NCI-H345 (cell line): ENCODE results near the gene GYG2.
"Not testable (repeated sequence)": the region's sequence is repeated elsewhere in the genome, so short reads cannot be mapped to it uniquely, and the experiment has no call there.

Source experiments
- DNase-seq: peaks from one replicate; lab custom pipeline; 2025; lab: John Stamatoyannopoulos, UW

GYG2 gene

GRCh38 chrX:2907295-2907694, 78.6 kb downstream of the GYG2 start:
- DNase-seq: no peak

GRCh38 chrX:2908125-2908685, 79.5 kb downstream of the GYG2 start:
- DNase-seq: no peak

- no peak for DNase-seq
Measured at GRCh38 chrX:2910109-2910508, 81.4 kb downstream of the GYG2 start.

- DNase-seq: no peak
Measured at GRCh38 chrX:2913118-2913517, 84.4 kb downstream of the GYG2 start.

- DNase-seq: no peak
Measured at GRCh38 chrX:2917767-2918166, 89.0 kb downstream of the GYG2 start.

GRCh38 chrX:2921193-2921592, 92.5 kb downstream of the GYG2 start:
- DNase-seq: no peak

GRCh38 chrX:2921750-2922149, 93.0 kb downstream of the GYG2 start:
- DNase-seq: no peak

GRCh38 chrX:2924151-2924550, 95.4 kb downstream of the GYG2 start:
- no peak for DNase-seq

- not testable (repeated sequence) for DNase-seq
Measured at GRCh38 chrX:2926255-2926654, 97.5 kb downstream of the GYG2 start.

GRCh38 chrX:2926664-2927275, 98.0 kb downstream of the GYG2 start:
- no peak for DNase-seq

GRCh38 chrX:2928191-2928582, 99.5 kb downstream of the GYG2 start:
- DNase-seq: no peak

GRCh38 chrX:2928583-2929434, 100.1 kb downstream of the GYG2 start, which contains the start of gene ARSD:
Gene ARSD (minus strand): TSS chrX:2929339. CDS start chrX:2929275, 64 bp downstream.
- DNase-seq: no peak

- no peak for DNase-seq
Measured at GRCh38 chrX:2931155-2931554, 102.4 kb downstream of the GYG2 start.

- no peak for DNase-seq
Measured at GRCh38 chrX:2931612-2932011, 102.9 kb downstream of the GYG2 start.
